ENCODE data around the gene SUCO.
"Not testable (repeated sequence)": the region's sequence is repeated elsewhere in the genome, so short reads cannot be mapped to it uniquely, and the experiment has no call there.

The SUCO gene, protein sequence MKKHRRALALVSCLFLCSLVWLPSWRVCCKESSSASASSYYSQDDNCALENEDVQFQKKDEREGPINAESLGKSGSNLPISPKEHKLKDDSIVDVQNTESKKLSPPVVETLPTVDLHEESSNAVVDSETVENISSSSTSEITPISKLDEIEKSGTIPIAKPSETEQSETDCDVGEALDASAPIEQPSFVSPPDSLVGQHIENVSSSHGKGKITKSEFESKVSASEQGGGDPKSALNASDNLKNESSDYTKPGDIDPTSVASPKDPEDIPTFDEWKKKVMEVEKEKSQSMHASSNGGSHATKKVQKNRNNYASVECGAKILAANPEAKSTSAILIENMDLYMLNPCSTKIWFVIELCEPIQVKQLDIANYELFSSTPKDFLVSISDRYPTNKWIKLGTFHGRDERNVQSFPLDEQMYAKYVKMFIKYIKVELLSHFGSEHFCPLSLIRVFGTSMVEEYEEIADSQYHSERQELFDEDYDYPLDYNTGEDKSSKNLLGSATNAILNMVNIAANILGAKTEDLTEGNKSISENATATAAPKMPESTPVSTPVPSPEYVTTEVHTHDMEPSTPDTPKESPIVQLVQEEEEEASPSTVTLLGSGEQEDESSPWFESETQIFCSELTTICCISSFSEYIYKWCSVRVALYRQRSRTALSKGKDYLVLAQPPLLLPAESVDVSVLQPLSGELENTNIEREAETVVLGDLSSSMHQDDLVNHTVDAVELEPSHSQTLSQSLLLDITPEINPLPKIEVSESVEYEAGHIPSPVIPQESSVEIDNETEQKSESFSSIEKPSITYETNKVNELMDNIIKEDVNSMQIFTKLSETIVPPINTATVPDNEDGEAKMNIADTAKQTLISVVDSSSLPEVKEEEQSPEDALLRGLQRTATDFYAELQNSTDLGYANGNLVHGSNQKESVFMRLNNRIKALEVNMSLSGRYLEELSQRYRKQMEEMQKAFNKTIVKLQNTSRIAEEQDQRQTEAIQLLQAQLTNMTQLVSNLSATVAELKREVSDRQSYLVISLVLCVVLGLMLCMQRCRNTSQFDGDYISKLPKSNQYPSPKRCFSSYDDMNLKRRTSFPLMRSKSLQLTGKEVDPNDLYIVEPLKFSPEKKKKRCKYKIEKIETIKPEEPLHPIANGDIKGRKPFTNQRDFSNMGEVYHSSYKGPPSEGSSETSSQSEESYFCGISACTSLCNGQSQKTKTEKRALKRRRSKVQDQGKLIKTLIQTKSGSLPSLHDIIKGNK (N-terminal part only)

DNA sequence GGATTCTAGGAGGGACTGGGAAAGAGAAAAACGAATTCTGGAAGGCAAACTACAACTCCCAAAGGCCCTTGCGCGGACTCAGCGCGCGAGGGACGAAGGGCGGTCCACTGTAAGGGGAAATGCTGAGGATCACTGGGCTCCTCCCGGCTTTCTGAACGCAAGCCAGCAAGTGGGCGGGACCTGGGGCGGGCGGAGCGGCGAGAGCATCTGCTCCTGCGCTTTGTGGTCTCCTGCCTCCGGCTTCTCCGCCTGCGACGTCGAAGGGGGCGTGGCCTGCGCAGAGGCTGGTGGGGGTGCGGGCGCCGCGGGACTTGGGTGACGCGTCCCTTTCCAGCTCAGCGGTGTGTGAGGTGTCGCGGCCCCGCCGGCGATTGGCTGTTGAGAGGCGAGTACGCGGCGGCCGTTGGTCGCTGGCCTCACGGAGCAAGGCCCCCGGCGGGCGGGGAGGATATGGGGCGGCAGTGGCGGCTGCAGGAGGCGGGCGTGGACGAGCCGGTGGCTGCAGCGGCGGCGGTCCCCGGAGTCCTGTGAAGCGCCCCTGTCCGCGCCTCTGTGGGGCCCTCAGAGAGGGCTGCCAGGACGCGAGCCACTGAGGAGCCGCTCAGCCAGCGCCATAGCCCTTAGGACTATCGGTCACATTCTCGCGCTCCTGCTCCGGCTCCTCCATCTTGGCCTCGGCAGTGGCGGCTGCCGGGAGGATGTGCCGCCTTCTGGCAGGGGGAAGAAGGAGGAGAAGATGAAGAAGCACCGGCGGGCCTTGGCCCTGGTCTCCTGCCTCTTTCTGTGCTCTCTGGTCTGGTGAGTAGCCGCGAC, at the start of gene SUCO:
Gene SUCO (plus strand): TSS at position 451 of the 813 bp plus-strand sequence. CDS start 286 bp downstream, at position 737.
- DNase-seq (ENCODE audit: low spot score) = peak; percentile 98

DNA sequence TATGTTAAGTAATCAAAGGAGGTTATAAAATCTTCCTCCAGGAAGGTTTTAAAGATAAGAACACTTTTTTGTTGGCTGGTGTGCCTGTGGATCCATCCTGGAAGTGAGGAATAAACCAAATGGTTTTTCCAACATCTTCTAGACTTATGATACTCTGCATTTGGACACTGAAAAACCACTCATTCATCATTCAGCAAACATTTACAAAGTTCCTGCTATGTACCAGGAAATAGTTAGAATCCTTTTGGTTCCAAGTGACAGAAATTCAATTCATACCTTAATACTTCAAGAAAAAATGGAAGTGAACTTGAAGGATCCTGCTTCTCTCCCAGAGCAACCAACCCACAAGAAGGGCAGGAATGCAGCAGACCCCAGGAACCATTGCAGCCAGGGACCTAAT, 49.5 kb upstream of the SUCO start:
- no peak for DNase-seq (ENCODE audit: low spot score)

DNA sequence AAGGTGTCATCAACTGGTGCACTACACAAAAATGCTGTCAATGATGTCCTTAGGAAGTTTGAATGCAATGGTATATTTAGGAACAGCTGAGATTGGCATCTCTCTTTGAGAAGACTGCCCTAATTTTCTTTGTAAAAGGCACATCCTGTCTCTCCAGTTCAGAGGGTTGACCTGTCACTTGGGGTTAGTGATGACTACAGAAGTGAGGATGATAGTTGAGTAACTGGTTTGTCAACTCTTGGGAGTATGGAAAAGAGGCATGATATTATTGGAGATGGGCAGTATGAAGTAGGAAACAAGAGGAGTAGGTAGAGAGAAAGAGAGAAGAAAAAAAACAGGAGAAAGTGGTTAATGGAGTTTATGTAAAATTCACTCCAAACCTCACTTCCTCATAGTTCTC, 48.7 kb upstream of the SUCO start:
- DNase-seq (ENCODE audit: low spot score) = no peak

DNA sequence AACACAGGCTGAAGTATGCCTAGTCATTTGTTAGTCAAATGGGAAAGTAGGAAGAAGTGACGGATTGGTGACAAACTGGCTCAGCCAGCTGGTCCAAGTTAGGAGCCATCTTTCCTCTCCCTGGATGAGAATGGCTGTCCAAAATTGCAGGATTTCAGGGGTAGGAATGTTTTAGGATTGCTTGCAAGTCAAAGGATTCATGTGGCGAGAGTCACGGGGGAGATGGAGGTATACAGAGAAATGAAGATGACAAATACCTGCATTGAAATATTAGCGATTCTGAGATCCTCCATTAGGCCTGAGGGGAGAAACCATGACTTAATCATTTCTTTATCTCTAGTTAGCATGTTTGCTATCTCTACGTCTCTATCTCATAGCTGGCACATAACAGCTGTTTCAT, 47.3 kb upstream of the SUCO start:
- no peak for DNase-seq (ENCODE audit: low spot score)

DNA sequence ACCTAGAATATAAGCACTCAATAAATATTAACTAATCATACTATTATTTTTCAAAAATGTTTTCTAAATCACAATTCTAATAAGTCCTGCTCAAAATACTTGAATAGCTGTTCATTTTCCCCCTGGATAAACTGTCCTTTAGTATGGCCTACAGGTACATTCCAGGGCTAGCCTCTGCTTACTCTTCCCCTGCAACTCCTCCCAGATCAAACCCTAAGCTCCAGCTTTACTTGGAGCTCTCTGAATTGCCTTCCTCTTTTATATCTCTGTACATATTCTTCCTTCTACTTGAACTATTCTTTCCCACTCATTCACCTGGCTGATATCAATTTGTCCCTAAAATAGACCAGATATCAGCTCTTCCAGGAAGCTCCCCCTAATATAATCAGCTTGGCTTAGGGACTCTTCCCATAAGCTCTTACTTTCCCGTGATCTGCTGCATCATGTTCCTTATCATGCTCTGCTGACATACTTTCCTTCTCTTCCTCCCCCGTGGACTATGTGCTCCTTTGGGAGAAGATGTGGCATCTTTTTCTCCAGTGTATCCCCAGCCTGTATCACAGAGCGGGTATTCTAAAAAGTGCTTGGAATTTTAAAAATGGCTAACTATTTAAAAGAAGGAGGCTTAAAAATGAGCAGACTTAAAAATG, 46.0 kb upstream of the SUCO start:
- no peak for DNase-seq (ENCODE audit: low spot score)

DNA sequence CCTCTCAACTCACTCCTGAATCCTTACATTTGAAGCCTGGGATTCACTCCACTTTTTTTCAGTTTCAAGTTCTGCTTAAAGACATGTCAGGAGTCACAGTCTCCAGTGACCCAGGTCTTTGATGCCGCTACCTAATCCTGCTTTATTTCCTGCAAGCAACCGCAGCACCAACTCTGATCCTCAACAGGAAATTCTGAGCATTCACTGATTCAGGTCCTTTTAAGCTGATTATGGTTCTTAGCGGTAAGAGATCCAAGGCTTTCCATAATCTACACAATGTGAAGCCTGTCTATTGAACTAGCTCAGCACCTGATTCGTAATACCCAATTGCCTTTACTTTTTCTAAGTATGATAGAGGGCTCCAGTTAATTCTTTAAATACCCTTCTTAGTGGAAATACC, 45.4 kb upstream of the SUCO start:
- DNase-seq (ENCODE audit: low spot score) = no peak

DNA sequence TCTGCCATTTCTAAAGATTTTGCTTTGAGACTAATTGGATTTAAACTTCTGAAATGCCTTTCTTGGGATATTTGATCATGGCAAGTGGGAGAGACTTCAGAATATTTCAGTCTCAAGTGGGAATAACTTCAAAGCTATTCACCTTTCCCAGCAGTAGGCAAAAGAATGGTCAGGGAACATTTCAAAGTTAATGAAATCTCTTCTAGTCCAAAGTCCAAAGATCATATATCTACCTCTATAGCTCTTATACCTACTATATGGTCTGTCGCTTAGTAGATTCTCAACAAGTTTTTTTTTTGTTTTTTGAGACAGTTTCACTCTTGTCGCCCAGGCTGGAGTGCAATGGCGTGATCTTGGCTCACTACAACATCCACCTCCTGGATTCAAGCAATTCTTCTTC, 44.6 kb upstream of the SUCO start:
- DNase-seq (ENCODE audit: low spot score) = no peak

DNA sequence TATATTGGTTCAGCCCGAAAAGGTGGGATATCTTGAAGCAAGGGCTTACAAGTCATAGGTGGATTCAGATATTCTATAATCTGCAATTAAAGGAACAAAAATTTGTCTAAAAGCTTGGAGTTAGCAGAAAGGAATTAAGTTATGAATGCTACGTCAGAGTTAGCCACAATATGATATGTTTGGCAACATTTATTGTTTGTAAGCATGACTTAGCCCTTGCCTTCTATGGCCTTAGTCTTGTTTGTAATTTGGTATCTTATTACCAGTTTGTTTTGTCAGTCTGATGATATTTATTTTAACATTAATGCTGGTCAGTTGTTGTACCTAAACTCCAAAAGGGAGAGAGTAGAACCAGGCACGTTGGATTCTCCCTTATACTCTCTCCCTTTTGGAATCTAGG, 43.1 kb upstream of the SUCO start:
- no peak for DNase-seq (ENCODE audit: low spot score)

DNA sequence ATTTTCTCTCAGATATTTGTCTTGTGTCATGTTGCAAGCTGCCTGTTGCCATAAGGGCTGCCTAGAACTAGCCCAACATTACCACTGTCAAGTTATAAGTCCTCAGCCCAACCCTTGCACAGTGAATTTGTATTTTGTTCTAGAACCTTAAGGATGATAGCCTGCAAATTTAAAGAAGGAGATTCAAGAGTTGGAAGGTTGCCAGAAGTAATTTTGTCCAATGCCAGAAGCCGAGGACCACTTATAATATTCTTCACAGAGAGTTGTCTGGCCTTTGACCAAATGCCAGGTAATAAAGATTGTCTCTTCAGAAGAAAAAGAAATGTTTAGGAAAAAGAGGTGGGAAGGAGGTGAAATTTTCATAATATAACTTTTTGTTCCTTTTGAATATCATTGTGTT, 40.5 kb upstream of the SUCO start:
- DNase-seq (ENCODE audit: low spot score) = no peak

DNA sequence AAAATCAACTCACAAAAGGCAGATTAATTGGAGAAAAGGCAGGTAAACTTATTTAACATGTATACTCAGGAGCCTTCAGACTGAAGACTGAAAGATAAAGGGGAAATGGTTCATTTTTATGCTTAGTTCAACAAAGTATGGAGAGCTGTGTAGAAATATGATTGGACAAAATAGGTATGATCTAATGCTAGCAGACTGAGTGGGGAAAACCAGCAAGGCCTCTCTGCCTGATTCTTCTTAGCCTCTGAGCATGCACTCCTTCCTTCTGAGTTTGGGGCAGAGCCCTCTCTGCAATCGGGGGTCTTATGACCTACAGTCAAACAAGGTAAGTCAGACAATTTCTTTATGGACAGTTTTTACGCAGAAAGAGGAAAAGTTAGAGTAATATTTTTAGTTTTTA, 38.8 kb upstream of the SUCO start:
- no peak for DNase-seq (ENCODE audit: low spot score)

DNA sequence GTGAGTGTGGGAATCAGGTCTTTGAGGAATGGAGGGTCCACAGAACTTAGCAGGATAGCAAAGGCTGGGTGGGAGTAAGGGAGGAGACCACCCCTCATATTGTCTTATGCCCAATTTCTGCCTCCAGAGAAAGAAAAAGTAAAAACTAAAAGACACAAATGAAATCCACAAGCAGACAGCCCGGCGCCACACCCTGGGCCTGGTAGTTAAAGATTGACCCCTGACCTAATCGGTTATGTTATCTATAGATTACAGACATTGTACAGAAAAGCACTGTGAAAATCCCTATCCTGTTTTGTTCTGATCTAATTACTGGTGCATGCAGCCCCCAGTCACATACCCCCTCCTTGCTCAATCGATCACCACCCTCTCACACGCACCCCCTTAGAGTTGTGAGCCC, 36.8 kb upstream of the SUCO start:
- not testable (repeated sequence) for DNase-seq (ENCODE audit: low spot score)

DNA sequence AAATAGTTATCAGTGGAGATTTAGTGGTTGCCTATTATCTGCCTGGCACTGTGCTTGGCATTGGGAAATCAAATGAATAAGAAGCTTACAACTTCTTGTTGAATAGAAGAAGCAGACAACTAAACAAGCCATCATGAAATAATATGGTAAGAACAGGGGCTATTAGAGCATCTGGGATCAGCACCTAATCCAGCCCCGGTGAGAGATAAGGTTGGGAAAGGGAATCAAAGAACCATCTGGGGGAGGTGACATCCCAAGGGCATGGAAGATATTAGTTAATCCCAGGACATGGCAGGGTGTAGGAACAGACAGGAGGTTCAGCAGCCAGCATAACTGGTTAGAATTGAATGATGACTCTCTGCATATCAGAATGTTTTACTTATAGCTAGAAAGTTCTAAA, 36.3 kb upstream of the SUCO start:
- DNase-seq (ENCODE audit: low spot score) = no peak

DNA sequence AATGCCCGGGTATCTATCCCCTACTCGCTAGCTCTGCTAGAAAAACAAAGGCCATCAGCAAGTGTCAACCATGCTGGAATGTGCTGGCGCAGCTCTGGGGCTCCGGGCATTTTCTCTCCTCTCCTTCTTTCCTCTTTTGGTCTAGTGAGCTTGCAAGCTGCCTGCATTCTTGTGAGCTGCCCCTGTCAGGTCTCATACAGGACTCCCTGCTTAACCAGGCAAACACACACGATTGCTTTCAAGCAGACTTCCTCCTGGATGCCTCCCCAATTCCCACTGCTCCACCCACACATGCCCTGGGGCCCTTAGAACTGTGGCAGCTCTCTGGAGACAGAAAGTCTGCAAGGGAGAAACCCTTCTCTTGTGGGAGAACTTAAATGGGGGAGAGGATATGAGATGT, 35.7 kb upstream of the SUCO start:
- DNase-seq (ENCODE audit: low spot score) = peak; percentile 36

DNA sequence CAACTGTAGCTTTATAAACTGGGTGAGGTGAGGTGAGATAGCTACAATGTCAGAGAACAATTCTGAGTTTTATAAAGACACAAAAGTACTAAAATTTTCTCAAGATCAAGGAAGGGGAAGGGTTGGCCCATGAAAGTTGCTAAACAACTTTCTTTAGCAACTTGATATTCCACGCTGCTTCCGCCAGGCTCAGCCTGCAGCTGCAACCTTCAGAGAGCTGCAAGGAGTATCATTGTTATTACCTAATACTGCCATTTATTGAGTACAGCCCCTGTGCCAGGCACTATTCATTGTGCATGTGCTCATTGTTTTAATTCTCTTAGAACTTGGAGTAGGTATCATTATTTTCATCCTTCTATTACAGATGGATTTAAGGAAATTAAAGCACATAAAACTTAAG, 34.1 kb upstream of the SUCO start:
- no peak for DNase-seq (ENCODE audit: low spot score)

DNA sequence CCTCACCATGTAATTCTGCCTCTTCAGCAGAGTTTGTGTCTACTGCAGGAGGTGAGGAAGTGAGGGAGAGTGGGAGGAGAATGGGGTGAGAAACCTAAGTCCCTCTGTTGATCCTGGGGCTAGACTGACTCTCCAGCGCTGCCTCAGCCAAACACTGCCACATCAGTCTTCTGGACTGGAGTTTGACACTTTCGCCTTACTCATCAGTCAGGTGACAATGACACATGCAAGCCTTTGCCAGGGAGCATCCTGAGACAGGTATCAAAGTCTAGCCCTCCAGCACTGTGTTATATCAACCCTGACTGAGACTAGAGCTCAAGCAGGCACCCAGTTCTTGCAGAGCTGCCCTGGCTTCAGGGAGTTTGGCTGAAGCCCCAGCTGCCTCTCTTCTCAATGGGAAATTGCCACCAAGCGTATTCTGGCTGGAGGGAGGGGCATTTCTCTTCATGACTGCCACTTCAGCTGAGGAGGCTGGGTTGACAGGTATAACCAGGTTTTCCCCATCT, 33.3 kb upstream of the SUCO start:
- peak; percentile 75 for DNase-seq (ENCODE audit: low spot score)

DNA sequence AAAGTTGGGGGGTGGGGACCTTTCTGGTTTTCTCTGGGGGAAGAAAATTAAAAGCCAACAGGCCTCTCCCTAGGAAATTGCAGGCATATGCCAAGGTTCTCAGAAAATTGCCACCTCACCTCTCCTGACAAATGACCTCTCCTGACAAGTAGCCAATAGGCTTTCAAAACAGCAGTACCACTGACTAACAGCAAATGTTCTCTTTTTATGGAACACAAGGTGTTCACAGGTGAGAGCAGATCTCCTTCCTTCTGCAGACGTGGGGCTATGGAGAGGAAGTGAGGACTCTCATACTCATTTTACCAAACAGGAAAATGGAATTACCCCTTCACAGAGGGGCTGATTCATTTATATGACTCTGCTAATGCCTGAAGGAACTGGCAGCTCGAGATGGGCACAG, 32.7 kb upstream of the SUCO start:
- DNase-seq (ENCODE audit: low spot score) = no peak

DNA sequence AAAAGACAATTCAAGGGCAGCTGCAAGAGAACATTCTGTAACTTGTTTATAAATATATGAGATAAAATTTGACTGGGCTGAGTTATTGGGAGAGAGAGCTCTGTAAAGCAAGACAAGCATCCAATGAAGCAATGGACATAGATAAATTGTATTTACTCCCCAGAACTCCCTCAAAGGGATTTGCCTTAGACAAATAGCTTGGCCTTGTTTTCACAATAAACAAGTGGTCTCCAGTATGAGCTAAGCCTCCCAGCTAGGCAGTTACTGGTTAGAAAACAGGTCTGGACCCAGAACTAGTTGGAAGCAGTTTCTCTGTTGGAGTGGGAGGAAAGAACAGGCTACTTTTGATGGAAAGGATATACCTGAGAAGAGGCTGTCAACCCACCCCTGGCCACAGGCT, 25.2 kb upstream of the SUCO start:
- DNase-seq (ENCODE audit: low spot score) = no peak

DNA sequence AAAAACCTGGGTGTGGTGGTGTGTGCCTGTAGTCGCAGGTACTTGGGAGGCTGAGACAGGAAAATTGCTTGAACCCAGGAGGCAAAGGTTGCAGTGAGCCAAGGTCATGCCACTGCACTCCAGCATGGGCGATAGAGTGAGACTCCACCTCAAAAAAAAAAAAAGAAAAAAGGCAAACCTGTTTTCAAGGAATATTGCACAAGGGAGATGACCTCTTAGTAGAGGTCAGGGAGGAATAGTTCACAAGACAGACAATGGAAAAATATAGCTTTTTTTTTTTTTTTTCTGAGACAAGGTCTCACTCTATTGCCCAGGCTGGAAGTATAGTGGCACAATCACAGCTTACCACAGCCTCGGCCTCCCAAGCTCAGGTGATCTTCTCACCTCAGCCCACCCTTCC, 22.5 kb upstream of the SUCO start:
- DNase-seq (ENCODE audit: low spot score) = no peak

DNA sequence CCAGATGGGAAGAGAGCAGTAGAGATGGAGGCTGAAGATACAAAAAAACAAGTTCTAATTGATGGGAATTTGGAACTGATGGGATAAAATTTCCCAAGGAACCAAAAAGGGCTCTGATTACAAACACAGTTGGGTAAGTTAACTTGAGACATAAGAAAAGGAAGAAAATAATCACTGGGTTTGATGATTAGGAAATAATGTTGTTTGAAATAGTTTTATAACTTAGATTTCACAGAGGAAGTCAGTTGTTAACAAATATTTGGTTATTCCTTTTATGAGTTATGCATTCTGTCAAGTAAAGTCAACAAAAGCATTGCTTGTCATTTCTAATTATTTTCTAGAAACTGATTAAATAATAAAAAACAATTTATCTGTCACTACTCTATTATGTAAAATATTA, 20.4 kb upstream of the SUCO start:
- no peak for DNase-seq (ENCODE audit: low spot score)

DNA sequence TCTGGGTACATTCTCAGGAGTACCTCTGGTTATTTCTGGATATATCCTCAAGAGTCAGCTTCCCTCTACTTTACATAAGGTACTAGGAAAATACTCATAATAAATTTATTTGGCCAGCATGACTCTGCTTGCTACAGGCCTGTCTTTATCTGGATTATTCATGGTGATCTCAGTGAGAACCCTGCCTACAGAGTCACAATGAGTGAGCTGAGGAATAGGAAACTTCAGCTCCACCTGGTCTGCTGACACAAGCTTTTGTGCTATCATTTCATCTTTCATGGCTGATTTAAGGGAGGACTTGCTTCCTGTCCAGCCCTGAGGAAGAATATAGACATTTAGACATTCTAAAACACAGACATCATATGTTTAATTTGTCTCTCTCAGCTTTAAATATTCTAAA, 19.5 kb upstream of the SUCO start:
- DNase-seq (ENCODE audit: low spot score) = no peak

DNA sequence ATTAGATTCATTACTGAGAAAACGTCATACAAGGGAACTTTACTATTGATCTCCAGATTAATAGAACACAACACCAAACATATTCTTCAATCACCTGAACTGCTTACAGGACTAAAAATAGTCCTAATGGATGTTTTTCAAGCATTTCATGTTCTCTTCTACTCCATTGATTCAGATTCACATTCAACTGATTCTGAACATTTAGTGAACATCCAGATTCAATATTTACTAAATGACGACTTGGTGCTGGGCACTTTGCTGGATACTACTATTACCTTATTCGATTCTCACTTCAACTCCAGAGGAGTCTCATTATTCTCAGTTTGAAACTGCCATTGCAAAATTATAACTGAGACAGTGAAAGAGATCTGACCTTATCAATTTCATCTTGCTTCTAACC, 18.8 kb upstream of the SUCO start:
- DNase-seq (ENCODE audit: low spot score) = no peak

All from SW480 (cell line).